NT2/D1 (cell line): ENCODE measurements around the gene ROBO1.
A peak's percentile ranks its signal among the peaks of the same experiment; 100 is the strongest.

Source experiments
- DNase-seq: peaks from one replicate; pipeline ENCODE4 v3.0.0-alpha.2; 2011; ENCODE audit warnings: low read depth, low spot score
- H3K27me3 ChIP-seq: 2 replicates; pipeline ENCODE4 v1.6.0; 2011; ENCODE audit warnings: mild to moderate bottlenecking; ENCODE audit not compliant: insufficient read length, insufficient read depth
- H3K36me3 ChIP-seq: 2 replicates; pipeline ENCODE4 v1.6.1; 2011; ENCODE audit warnings: mild to moderate bottlenecking, low read length, mixed read lengths; ENCODE audit not compliant: insufficient read depth, insufficient read length
- H3K4me1 ChIP-seq: 2 replicates; pipeline ENCODE4 v1.5.1; 2011; ENCODE audit not compliant: insufficient read depth, insufficient read length
- H3K4me3 ChIP-seq: 2 replicates; pipeline ENCODE4 v1.5.1; 2011; ENCODE audit warnings: low read depth; ENCODE audit not compliant: insufficient read length
- H3K9ac ChIP-seq: 2 replicates; pipeline ENCODE4 v1.6.0; 2011; ENCODE audit warnings: low read depth; ENCODE audit not compliant: insufficient read length
- H3K9me3 ChIP-seq: 2 replicates; pipeline ENCODE4 v1.5.1; 2011; ENCODE audit warnings: mild to moderate bottlenecking, low read length; ENCODE audit not compliant: insufficient read depth
- SUZ12 ChIP-seq: IDR thresholded peaks from 2 replicates; pipeline ENCODE4 v1.6.1; 2011; ENCODE audit not compliant: insufficient read length, insufficient read depth; ENCODE audit errors: extremely low read depth
- YY1 ChIP-seq: IDR thresholded peaks from 2 replicates; pipeline ENCODE4 v1.6.1; 2011; ENCODE audit not compliant: insufficient read length, insufficient read depth
- ZNF274 ChIP-seq: IDR thresholded peaks from 2 replicates; pipeline ENCODE4 v1.6.1; 2011; ENCODE audit warnings: mild to moderate bottlenecking, low read depth, low read length

Gene ROBO1

GRCh38 chr3:79729096-79729495, 38.7 kb downstream of the ROBO1 start:
- no peak for DNase-seq
- peaks cover 3% of the 10 kb centered on the region for H3K4me1 ChIP-seq
- TF ChIP-seq ZNF274 = no peak
- no peak for TF ChIP-seq YY1
- TF ChIP-seq SUZ12 = no peak

GRCh38 chr3:79726786-79727185, 41.0 kb downstream of the ROBO1 start:
- H3K9ac ChIP-seq = no peak overlapping the region
- H3K4me1 ChIP-seq = peaks cover 3% of the 10 kb centered on the region
- H3K4me3 ChIP-seq = no peak overlapping the region
- H3K27me3 ChIP-seq = no peaks in the 10 kb centered on the region
- no peaks in the 10 kb centered on the region for H3K36me3 ChIP-seq
- TF ChIP-seq SUZ12 (no peak), ZNF274 (no peak), YY1 (no peak)
- H3K9me3 ChIP-seq = no peaks in the 10 kb centered on the region
- no peak for DNase-seq

More at GRCh38 chr3:79729096-79729495, 38.7 kb downstream of the ROBO1 start:
- Histone ChIP-seq H3K9me3 (no peaks in the 10 kb centered on the region), H3K36me3 (no peaks in the 10 kb centered on the region), H3K4me3 (no peak overlapping the region), H3K27me3 (no peaks in the 10 kb centered on the region), H3K9ac (no peak overlapping the region)

GRCh38 chr3:79724206-79724605, 43.6 kb downstream of the ROBO1 start:
- DNase-seq = peak; percentile 30
- no peak for TF ChIP-seq YY1
- no peak for TF ChIP-seq SUZ12
- TF ChIP-seq ZNF274 = no peak
- Histone ChIP-seq H3K27me3 (no peaks in the 10 kb centered on the region), H3K4me3 (no peak overlapping the region), H3K36me3 (no peaks in the 10 kb centered on the region), H3K4me1 (peaks cover 3% of the 10 kb centered on the region), H3K9me3 (no peaks in the 10 kb centered on the region), H3K9ac (no peak overlapping the region)

GRCh38 chr3:79690072-79690471, 77.7 kb downstream of the ROBO1 start:
- Histone ChIP-seq H3K36me3 (no peaks in the 10 kb centered on the region), H3K4me3 (no peak overlapping the region), H3K4me1 (no peaks in the 10 kb centered on the region), H3K27me3 (no peaks in the 10 kb centered on the region), H3K9ac (no peak overlapping the region), H3K9me3 (no peaks in the 10 kb centered on the region)
- no peak for TF ChIP-seq YY1
- no peak for TF ChIP-seq ZNF274
- TF ChIP-seq SUZ12 = no peak
- no peak for DNase-seq

- DNase-seq = no peak
- no peaks in the 10 kb centered on the region for H3K4me1 ChIP-seq
- no peaks in the 10 kb centered on the region for H3K27me3 ChIP-seq
- no peaks in the 10 kb centered on the region for H3K9me3 ChIP-seq
- no peak for TF ChIP-seq YY1
- no peak for TF ChIP-seq SUZ12
- TF ChIP-seq ZNF274 = no peak
- H3K4me3 ChIP-seq = no peak overlapping the region
- no peaks in the 10 kb centered on the region for H3K36me3 ChIP-seq
- no peak overlapping the region for H3K9ac ChIP-seq
Observed at GRCh38 chr3:79685108-79685507, 82.7 kb downstream of the ROBO1 start.

GRCh38 chr3:79684041-79684440, 83.8 kb downstream of the ROBO1 start:
- Histone ChIP-seq H3K36me3 (no peaks in the 10 kb centered on the region), H3K4me3 (no peak overlapping the region), H3K27me3 (no peaks in the 10 kb centered on the region), H3K9ac (no peak overlapping the region), H3K9me3 (no peaks in the 10 kb centered on the region), H3K4me1 (no peaks in the 10 kb centered on the region)
- TF ChIP-seq YY1 (no peak), SUZ12 (no peak), ZNF274 (no peak)
- DNase-seq = no peak

- Histone ChIP-seq H3K4me1 (no peaks in the 10 kb centered on the region), H3K9ac (no peak overlapping the region), H3K4me3 (no peak overlapping the region), H3K27me3 (no peaks in the 10 kb centered on the region), H3K9me3 (0 out of 2 replicates have a peak, but pooled peaks cover 6% of the 10 kb centered on the region), H3K36me3 (no peaks in the 10 kb centered on the region)
- DNase-seq = no peak
- TF ChIP-seq YY1 (no peak), ZNF274 (no peak), SUZ12 (no peak)
Observed at GRCh38 chr3:79672731-79673130, 95.1 kb downstream of the ROBO1 start.

- H3K9me3 ChIP-seq = no peaks in the 10 kb centered on the region
- H3K36me3 ChIP-seq = no peaks in the 10 kb centered on the region
- no peak overlapping the region for H3K4me3 ChIP-seq
- no peak for DNase-seq
- no peaks in the 10 kb centered on the region for H3K27me3 ChIP-seq
- no peaks in the 10 kb centered on the region for H3K4me1 ChIP-seq
- TF ChIP-seq ZNF274 = no peak
- no peak for TF ChIP-seq SUZ12
- no peak overlapping the region for H3K9ac ChIP-seq
Observed at GRCh38 chr3:79672075-79672474, 95.7 kb downstream of the ROBO1 start.
